SH-SY5Y (cell line): Measurements from ENCODE around the gene MITF.

Experiments
- GATA2 ChIP-seq: IDR thresholded peaks from 2 replicates; pipeline ENCODE4 v1.6.1; 2011; ENCODE audit warnings: mild to moderate bottlenecking, low read depth, low read length
- GATA3 ChIP-seq: IDR thresholded peaks from 2 replicates; pipeline ENCODE4 v1.6.1; 2011; ENCODE audit warnings: low read depth, mild to moderate bottlenecking, low read length, moderate library complexity

DNA sequence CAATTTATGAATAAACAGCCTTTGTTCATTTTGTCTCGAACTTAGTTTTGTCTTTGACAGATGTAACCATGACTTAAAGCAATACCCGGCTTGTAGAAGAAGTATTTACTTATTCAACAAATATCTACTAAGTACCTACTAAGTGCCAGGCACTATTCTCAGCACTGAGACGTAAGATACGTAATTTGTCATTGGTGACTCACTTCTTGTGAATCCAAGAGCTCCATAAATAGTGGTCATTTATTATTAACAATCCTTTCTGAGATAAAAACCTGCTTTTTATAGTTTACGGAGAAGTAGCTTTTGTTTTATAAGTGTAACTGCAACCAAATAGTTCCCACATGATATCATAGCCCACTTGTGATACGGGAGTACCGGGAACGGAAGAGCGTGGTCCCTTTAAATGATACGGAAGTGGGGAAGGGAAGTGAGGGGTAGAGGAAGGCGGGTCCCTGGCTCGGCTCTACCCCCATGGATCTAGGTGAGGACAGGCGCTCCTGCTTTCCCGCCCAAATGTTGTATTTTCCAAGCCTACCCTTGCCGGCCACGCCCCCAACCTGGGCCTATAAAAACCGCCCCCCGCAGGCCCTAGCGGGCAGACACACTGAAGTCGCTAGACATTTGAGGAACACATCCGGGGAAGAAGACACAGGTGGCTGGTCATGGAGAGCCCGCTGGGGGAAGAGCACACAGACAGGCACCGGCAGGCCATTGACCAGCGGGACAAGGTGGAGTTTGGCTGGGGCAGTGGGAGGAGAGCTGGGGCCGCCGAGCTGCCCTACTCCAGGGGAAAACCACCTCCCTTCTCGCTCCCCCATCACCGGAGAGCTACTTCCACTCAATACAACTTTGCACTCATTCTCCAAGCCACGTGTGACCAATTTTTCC, 260.1 kb downstream of the MITF start, which contains the start of gene SAMMSON:
- TF ChIP-seq GATA3: no peak
- TF ChIP-seq GATA2: no peak
